ENCODE results near the gene ATP5PF.

GRCh38 chr21:25722631-25723030, 12.1 kb downstream of the ATP5PF start:
- no peak for TF ChIP-seq CTCF (IDR thresholded peaks at IDR 0.05)
- TF ChIP-seq POLR2A (IDR thresholded peaks at IDR 0.05): no peak
- no peak for TF ChIP-seq POLR2AphosphoS5 (IDR thresholded peaks at IDR 0.05; ENCODE audit: insufficient read depth in 1 of 2, low read depth in 1 of 2)

Data from vagina (tissue), 2 donors.